Stimulated activated CD4-positive, alpha-beta T cell treated with anti-CD3 and anti-CD28 coated beads, TNF-alpha, amount 100 ng/mL, for 1 hour (primary cell): ENCODE results near the gene CSGALNACT2.
"Not testable (repeated sequence)": the region's sequence is repeated elsewhere in the genome, so short reads cannot be mapped to it uniquely, and the experiment has no call there.

ENCODE experiments used
- DNase-seq, 3 donors: peaks; one replicate each; pipeline ENCODE4 v3.0.0-alpha.2; 2020; ENCODE audit warnings: low read depth in 3 of 3, low spot score in 1 of 3

CSGALNACT2 gene

DNA sequence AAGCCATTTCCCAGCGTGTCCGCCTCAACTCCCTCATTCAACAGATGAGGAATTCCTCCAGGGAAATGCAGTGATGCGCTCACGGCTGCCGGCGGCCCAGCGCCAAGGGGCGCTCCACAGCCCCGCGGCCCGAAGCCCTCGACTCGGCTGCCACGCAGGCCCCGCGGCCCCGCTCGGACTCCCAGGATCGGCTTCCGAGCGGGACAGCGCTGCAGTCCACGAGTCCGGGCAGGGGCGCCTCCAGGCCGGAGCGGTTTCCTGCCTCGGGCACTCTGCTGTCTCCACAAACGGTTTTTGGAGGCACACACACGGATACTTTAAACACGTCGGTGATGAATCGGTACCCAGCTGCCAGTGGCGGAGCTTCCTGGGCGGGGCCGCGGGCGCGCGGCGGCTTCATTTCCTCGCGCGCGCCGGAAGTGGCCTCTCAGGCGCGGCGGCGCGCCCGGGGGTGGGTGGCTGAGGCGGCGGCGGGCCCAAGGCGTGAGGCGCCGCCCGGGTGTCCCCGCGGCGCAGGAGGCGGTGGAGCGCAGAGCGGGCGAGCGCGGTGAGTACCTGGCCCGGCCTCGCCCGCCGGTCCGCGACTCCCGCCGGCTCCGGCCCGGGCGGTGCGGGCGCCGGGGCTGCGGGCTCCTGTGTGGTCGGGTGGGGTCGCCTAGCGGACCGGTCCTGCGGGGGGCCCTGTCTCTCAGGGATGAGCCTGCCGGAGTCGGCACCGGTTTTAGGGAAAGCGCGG, at the start of gene CSGALNACT2:
CSGALNACT2 (plus strand) TSS at position 425 of the 736 bp plus-strand sequence. CDS start 16,705 bp downstream, outside the sequence.
- DNase-seq = peak; percentile 66 to 79 (median 79)

DNA sequence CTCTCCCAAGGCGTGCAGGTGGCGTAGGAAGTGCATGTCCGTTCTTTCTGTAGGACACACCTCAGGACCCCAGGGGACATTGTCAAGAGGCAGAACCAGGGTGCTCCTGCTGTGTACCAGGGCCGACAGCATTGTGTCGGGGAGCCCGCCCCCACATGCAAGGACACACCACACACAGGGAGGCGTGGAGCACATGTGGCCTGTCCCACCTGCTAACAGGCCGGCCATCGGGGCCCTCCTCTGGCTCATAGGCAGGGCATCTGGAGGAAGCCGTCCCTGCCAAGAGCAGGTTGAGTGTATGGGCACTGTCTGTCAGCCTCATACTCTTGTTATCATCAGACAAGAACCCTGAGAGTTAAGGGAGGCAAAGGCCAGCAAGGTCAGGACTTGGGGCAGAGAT, 48.7 kb upstream of the CSGALNACT2 start:
- no peak for DNase-seq

DNA sequence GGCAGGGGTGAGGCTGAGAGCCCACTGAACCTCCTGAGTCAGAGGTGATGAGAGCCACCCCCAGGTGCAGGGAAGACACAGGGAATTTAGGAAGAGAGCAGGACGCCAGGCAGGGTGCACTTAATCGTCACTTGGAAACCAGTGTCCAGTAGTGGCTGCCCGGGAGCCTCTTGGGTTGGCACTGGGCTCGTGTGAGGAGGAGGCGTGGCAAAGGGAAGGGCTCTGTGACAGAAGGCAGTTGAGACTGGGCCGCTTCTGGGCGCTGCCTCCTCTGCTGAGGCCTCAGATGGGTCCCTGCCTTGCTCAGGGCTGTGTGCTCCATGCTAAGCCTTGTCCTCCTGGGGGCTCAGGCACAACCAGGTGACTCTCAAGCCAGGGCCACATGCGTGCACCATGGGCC, 48.1 kb upstream of the CSGALNACT2 start:
- DNase-seq = no peak

DNA sequence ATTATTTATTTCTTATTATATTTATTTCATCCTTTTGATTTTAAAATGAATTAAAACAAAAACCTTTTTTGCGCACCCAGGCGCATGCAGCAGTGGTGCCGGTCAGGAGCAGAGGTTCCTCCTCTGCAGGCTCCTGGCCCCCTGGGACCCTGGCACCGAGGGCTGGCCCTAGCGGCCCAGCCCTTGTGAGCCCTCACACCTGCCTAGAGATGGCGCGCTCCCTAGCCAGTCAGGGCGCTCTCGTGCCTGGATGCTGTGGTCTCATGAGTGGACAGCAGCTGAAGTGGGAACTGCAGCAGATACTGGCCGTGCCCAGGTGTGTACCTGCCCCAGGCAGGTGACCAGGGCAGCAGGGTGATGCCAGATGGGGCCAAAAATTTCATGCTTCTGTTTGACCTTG, 47.6 kb upstream of the CSGALNACT2 start:
- DNase-seq = no peak

DNA sequence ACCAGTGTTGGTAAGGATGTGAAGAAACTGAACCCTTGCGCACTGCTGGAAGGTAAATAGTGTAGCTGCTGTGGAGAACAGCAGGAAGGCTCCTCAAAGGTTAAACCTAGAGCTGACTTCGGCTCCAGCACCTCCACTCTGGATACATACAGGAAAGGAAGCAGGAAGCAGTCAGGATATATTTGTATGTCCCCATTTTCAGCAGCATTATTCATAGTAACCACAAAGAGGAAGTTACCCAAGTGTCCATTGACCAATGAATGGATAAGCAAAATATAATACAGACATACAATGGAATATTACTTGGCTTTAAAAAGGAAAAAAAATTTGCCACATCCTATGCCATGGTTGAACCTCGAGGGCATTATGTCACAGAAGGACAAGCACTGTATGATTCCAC, 46.4 kb upstream of the CSGALNACT2 start:
- DNase-seq = no peak

GRCh38 chr10:43093423-43094076, 44.7 kb upstream of the CSGALNACT2 start:
- no peak for DNase-seq

DNA sequence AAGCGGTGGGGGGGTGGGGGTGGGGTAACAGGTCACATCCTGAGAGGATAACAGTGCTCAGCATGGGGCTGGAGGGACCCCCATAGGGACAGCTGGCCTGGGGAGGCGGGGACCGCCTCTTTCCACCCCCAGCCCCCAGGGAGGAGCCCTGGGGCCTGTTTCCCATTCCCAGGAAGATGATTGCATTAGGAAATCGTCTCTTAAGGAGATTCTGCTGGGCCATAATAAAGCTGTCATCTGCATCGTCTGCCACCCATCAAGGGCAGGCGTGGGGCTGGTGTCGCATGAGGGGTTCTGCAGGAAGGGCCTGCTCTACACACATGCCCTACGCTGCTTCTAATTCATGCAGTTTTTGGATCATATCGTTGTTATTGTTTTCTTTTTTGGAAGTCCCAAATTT, 44.2 kb upstream of the CSGALNACT2 start:
- DNase-seq = no peak

DNA sequence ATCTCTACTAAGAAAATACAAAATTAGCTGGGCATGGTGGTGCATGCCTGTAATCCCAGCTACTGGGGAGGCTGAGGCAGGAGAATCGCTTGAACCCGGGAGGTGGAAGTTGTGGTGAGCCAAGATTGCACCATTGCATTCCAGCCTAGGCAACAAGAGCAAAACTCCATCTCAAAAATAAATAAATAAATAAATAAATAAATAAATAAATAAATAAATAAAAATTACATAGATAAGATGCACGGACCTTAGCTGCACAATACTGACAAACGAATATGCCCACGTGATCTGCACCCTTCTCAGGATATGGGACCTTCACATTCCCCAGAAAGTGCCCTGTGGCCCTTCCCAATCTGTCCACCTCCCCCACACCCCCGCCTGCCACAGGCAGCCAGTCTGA, 38.9 kb upstream of the CSGALNACT2 start:
- DNase-seq = not testable (repeated sequence)

GRCh38 chr10:43099928-43100327, 38.3 kb upstream of the CSGALNACT2 start:
- DNase-seq = no peak

- no peak for DNase-seq
Observed at GRCh38 chr10:43100366-43100765, 37.9 kb upstream of the CSGALNACT2 start.

DNA sequence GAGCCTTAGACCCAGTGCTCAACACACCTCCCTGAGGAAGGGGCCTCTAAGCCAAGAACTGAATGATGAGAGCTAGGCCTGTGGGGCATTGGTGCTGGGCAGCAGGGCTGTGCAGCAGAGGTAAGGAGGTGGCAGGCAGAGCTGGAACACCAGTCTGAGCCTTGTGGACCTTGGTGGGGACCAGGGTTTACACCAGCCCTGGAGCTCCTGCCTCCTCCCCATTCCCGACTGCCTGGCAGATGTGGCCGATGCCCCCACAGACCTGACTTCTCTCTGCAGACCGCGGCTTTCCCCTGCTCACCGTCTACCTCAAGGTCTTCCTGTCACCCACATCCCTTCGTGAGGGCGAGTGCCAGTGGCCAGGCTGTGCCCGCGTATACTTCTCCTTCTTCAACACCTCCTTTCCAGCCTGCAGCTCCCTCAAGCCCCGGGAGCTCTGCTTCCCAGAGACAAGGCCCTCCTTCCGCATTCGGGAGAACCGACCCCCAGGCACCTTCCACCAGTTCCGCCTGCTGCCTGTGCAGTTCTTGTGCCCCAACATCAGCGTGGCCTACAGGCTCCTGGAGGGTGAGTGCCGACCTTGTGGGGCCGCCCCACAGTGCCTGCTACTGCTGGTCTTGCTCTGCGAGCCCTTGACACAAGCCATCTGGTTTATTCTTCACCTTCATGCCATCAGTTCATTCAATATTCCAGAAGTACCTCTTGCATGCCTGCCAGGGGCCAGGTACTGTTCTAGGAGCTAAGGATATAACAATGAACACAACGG, 36.0 kb upstream of the CSGALNACT2 start:
- no peak for DNase-seq

GRCh38 chr10:43105102-43105955, 32.9 kb upstream of the CSGALNACT2 start:
- DNase-seq = peak; percentile 27 to 76 (median 54)

DNA sequence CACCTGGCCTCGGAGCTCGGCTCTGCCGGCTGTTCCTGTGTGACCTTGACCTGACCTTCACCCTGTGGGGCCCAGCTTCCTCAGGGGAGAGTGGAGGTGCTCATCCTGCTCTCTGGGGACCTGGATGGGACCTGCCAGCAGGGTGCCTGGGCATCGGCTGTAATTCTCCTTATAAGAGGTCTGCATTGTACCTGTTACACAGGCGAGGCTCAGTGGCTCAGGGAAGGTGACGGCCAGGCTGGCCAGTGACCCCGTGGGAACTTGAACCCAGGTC, 32.4 kb upstream of the CSGALNACT2 start:
- DNase-seq = no peak

GRCh38 chr10:43106256-43107091, 31.8 kb upstream of the CSGALNACT2 start:
- no peak for DNase-seq

- no peak for DNase-seq
Observed at GRCh38 chr10:43108951-43109350, 29.3 kb upstream of the CSGALNACT2 start.

DNA sequence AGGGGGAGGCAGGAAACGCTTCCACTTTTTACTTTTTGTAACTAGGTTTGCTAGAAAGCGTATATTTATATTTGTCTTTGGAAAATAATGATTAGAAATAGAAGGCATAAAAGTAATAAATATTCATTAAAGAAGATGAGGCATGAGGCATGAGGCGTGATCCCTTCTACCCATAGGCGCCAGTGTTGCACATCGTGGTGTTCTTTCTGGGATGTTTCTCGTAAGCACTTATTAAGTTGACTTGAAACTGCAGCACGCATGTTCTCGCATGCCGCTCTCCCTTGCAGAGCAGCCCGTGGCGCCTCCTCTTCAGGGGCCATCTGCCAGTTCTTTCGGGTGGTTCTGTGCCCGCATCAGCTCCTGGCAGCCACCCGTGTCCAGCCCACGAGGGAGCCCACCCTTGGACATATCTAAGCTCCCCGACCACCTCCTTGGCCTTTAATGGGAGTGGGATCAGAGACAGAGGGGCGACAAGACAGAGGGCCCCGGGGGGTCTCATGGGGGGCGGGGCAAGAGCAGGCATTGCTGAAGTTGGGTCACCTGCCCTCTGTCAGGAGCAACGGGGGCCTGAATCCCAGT, 28.5 kb upstream of the CSGALNACT2 start:
- no peak for DNase-seq

GRCh38 chr10:43110338-43111071, 27.7 kb upstream of the CSGALNACT2 start:
- no peak for DNase-seq

- no peak for DNase-seq
Observed at GRCh38 chr10:43111101-43111500, 27.1 kb upstream of the CSGALNACT2 start.

- DNase-seq = no peak
Observed at GRCh38 chr10:43111921-43112607, 26.2 kb upstream of the CSGALNACT2 start.
